Nephron (organoid): ENCODE data around the gene TOP1.

Experiments
- H3K27ac Mint-ChIP-seq, 3 experiments: 2 replicates each; pipeline ENCODE4 v1.8.0; 2020; ENCODE audit warnings: mixed read lengths in 3 of 3, mild to moderate bottlenecking in 2 of 3, moderate library complexity in 1 of 3
- H3K27me3 Mint-ChIP-seq: 2 replicates; pipeline ENCODE4 v1.8.0; 2021; ENCODE audit warnings: low read depth, mild to moderate bottlenecking, moderate library complexity, mixed read lengths
- H3K36me3 Mint-ChIP-seq: 2 replicates; pipeline ENCODE4 v1.8.0; 2020; ENCODE audit warnings: low read depth, mixed read lengths
- H3K4me1 Mint-ChIP-seq: 2 replicates; pipeline ENCODE4 v1.8.0; 2020; ENCODE audit warnings: mixed read lengths
- H3K4me3 Mint-ChIP-seq, 3 experiments: 2 replicates each; pipeline ENCODE4 v1.8.0; 2020; ENCODE audit warnings: mild to moderate bottlenecking in 3 of 3, mixed read lengths in 3 of 3, moderate library complexity in 2 of 3
- H3K9me3 Mint-ChIP-seq: 2 replicates; pipeline ENCODE4 v1.8.0; 2020; ENCODE audit warnings: mixed read lengths
- TF ChIP-seq, protein P1 (sequence below), 3 experiments: fragments of 200-600 bp; sonication (generic); IDR thresholded peaks; one replicate each; pipeline ENCODE4 v1.5.0; 2021; ENCODE audit warnings: antibody characterized with exemption in 3 of 3; ENCODE audit not compliant: unreplicated experiment in 3 of 3

The TOP1 gene

DNA sequence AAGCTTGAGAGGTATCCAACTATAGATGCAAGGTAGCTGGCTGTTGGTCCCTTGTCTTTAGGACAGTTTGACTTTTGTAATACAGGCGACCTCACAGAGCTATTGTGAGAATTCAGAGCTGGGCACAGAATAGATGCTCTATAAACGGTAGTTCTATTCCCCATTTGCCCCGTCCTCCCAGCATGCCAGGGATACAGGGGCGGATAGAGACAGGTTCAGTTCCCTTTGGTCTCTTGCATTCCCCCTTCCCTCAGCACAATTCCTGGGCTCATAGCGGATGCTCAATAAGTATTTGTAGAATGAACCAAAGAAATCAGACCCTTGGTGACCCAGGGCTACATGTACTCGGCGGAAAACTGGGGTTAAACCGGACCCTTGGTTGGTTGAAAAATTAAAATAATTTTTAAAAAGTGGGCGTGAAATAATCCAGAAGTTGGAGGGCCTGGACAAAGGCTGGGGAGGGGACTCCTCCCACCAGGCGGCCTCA lies 707 bp upstream of the TOP1 start:
- TF ChIP-seq, protein P1, sequence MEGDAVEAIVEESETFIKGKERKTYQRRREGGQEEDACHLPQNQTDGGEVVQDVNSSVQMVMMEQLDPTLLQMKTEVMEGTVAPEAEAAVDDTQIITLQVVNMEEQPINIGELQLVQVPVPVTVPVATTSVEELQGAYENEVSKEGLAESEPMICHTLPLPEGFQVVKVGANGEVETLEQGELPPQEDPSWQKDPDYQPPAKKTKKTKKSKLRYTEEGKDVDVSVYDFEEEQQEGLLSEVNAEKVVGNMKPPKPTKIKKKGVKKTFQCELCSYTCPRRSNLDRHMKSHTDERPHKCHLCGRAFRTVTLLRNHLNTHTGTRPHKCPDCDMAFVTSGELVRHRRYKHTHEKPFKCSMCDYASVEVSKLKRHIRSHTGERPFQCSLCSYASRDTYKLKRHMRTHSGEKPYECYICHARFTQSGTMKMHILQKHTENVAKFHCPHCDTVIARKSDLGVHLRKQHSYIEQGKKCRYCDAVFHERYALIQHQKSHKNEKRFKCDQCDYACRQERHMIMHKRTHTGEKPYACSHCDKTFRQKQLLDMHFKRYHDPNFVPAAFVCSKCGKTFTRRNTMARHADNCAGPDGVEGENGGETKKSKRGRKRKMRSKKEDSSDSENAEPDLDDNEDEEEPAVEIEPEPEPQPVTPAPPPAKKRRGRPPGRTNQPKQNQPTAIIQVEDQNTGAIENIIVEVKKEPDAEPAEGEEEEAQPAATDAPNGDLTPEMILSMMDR (IDR thresholded peaks at IDR 0.05; ENCODE audit: unreplicated experiment in 3 of 3): no peak
- Mint-ChIP-seq H3K36me3 (peaks cover 19% of the 10 kb centered on the region), H3K9me3 (no peaks in the 10 kb centered on the region), H3K4me1 (peaks cover 41% of the 10 kb centered on the region), H3K4me3 (peak overlapping the region; percentile 90 to 92 (median 92)), H3K27me3 (peaks cover 6% of the 10 kb centered on the region), H3K27ac (peak overlapping the region; percentile 2 to 62 (median 7))

DNA sequence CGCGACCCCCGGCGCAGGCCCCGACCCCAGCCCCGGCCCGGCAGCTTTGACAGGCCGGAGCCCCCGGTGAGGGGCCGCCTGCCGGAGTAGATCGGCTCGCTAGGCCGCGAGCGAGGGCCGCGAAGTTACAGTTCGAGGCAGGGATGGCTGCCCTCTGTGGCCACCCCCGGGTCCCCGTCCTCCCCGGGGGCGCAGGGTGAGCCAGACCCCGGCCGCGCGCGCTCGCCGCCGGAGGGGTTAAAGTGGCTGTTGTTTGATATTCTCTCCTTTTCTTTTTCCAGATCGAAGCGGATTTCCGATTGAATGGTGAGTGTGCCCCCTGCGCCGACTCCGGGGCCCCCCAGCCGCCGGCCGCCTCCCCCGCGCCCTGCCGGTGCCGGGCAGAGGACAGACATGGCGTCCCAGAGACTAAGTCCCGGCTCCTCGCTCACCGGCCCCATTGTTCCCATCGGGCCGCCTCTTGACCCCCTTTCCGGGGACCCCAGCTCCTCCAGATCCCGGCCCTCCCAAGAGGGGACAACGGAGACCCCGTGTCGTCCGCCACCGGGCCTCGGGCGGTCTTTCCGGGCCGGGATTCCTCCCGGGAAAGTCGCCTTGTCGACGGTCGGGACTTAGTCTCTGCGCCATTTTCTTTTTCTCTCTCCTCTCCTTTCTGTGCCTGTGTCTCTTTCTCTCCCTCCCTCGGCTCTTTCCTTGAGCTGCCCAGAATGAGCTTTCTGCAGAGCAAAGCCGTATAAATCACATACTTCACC lies 704 bp downstream of the TOP1 start:
- Mint-ChIP-seq H3K27ac (peak overlapping the region; percentile 97 to 100 (median 98)), H3K4me1 (peaks cover 56% of the 10 kb centered on the region), H3K27me3 (no peaks in the 10 kb centered on the region), H3K9me3 (no peaks in the 10 kb centered on the region), H3K4me3 (peak overlapping the region; percentile 92 to 99 (median 96)), H3K36me3 (peaks cover 30% of the 10 kb centered on the region)
- TF ChIP-seq, protein P1 (IDR thresholded peaks at IDR 0.05; ENCODE audit: unreplicated experiment in 3 of 3): no peak

DNA sequence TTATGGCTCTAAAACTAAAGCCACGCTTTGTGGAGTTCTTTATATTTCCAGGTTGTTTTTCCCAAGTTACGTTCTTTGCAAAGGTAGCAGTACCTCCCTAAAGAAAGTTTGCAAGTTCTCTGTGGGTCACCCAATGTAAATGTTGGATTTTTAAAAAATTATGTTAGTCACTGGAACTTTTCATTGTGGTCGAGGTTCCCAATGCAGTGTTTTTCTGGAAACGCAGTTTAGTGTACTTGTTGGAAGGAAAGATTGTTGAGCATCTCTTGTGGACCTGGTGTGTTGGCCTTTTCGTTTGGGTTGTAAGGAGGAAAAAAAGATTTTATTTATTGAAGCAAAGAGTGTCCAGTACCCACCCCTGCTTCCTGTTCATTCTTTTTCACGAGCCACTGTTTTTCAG lies 1.4 kb downstream of the TOP1 start:
- Mint-ChIP-seq H3K4me3 (peak overlapping the region; percentile 92 to 99 (median 96)), H3K27me3 (no peaks in the 10 kb centered on the region), H3K36me3 (peaks cover 35% of the 10 kb centered on the region), H3K27ac (peak overlapping the region; percentile 97 to 100 (median 98)), H3K9me3 (no peaks in the 10 kb centered on the region), H3K4me1 (peaks cover 61% of the 10 kb centered on the region)
- TF ChIP-seq, protein P1 (IDR thresholded peaks at IDR 0.05; ENCODE audit: unreplicated experiment in 3 of 3): no peak

DNA sequence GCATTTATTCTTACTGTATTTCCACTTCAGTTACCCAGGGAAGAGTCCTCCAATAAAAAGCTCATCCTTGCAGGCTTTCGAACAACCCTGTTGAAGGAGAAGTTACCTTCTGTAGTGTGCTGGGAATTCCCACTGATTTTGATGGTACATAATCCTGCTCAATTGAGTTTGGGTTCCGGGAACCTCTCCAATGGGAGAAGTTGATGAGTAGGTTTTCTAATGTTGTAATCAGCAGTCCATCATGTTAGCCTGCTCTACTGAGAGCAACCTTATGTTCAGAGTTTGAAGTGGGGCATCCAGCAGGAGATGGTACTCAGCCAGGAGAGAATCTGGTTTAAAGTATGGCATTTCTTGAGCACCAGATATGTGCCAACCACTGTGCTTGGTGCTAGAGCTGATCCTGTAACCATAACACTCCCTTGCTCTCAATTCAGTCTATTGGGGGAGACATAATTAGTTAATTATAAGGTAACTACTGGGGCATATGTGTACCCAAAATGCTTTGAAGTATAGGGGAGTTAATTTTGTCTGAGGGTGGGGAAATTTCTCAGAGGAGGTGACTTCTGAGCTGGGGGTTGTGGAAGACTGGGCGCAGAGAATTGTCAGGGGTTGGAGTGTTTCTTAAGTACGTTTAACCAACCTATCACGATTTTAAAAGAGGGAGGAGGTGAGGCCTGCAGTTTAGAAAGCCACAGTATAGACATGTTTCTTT lies 2.1 kb downstream of the TOP1 start:
- no peaks in the 10 kb centered on the region for H3K9me3 Mint-ChIP-seq
- H3K4me3 Mint-ChIP-seq: peak overlapping the region; percentile 92 to 99 (median 96)
- peaks cover 41% of the 10 kb centered on the region for H3K36me3 Mint-ChIP-seq
- H3K27ac Mint-ChIP-seq: peak overlapping the region; percentile 97 to 100 (median 98)
- peaks cover 67% of the 10 kb centered on the region for H3K4me1 Mint-ChIP-seq
- TF ChIP-seq, protein P1 (IDR thresholded peaks at IDR 0.05; ENCODE audit: unreplicated experiment in 3 of 3): no peak
- H3K27me3 Mint-ChIP-seq: no peaks in the 10 kb centered on the region

DNA sequence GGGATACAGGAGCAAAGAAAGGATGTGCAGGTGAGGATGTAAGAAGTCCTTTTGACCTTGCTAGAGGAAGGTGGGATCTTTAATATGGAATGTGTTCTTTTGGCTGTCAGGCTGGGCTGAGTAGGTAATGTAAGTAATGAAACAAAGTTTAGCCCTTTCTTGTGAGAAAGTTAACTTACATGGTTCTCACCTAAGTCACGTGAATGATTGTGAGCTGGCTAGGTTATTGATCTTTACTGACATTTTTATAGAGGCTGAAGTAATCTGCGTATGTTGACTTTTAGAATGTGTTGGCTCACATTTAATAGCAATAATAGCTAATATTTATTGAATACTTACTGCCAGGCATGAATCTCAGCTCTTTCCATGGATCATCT lies 2.6 kb downstream of the TOP1 start:
- H3K9me3 Mint-ChIP-seq: no peaks in the 10 kb centered on the region
- H3K27me3 Mint-ChIP-seq: no peaks in the 10 kb centered on the region
- peaks cover 47% of the 10 kb centered on the region for H3K36me3 Mint-ChIP-seq
- peak overlapping the region; percentile 92 to 99 (median 96) for H3K4me3 Mint-ChIP-seq
- TF ChIP-seq, protein P1 (IDR thresholded peaks at IDR 0.05; ENCODE audit: unreplicated experiment in 3 of 3): no peak
- H3K27ac Mint-ChIP-seq: peak overlapping the region; percentile 19 to 100 (median 97)
- peaks cover 72% of the 10 kb centered on the region for H3K4me1 Mint-ChIP-seq
